Choroid plexus epithelial cell (primary cell): Measurements from ENCODE around the gene PACSIN2.
A peak's percentile ranks its signal among the peaks of the same experiment; 100 is the strongest.

Source experiments
- DNase-seq: peaks from one replicate; pipeline ENCODE4 v3.0.0-alpha.2; 2010; ENCODE audit warnings: low read depth
- H3K4me3 ChIP-seq: 2 replicates; pipeline ENCODE4 v1.5.1; 2011; ENCODE audit warnings: low read depth, mild to moderate bottlenecking, control low read depth, low read length, moderate library complexity
- CTCF ChIP-seq: conservative IDR thresholded peaks from 2 replicates; pipeline ENCODE4 v1.5.1; 2011; ENCODE audit warnings: low read depth, mild to moderate bottlenecking, control low read depth, inconsistent platforms, low read length, moderate library complexity

Gene PACSIN2

GRCh38 chr22:42990131-42990838, 24.7 kb downstream of the PACSIN2 start:
- peak; percentile 87 for DNase-seq
- no peak overlapping the region for H3K4me3 ChIP-seq
- peak; percentile 56 for TF ChIP-seq CTCF

- no peak for DNase-seq
- H3K4me3 ChIP-seq: no peak overlapping the region
- TF ChIP-seq CTCF: no peak
Observed at GRCh38 chr22:42986115-42986514, 28.8 kb downstream of the PACSIN2 start.

GRCh38 chr22:42985531-42985905, 29.4 kb downstream of the PACSIN2 start:
- peak; percentile 39 for DNase-seq
- TF ChIP-seq CTCF: no peak
- H3K4me3 ChIP-seq: no peak overlapping the region

- DNase-seq: no peak
- no peak overlapping the region for H3K4me3 ChIP-seq
Observed at GRCh38 chr22:42984814-42985530, 30.0 kb downstream of the PACSIN2 start.

GRCh38 chr22:42984397-42984796, 30.6 kb downstream of the PACSIN2 start:
- no peak for DNase-seq
- no peak overlapping the region for H3K4me3 ChIP-seq
- no peak for TF ChIP-seq CTCF

More at GRCh38 chr22:42984814-42985530, 30.0 kb downstream of the PACSIN2 start:
- no peak for TF ChIP-seq CTCF

DNA sequence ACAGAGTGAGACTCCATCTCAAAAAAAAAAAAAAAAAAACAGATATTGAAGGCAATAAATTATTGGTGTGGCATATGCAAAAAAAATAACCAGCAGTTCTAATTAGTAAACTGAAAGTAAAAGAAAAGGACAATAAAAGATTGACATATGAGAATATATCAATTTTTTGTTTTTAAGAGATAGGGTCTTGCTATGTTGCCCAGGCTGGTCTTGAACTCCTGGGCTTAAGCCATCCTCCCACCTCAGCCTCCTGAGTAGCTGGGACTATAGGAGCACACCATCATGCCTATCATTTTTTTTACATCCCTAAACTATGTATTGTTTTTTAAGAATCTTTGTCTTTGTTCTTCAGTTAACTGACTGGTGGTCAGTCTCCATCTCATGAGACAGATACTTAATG, 31.5 kb downstream of the PACSIN2 start:
- DNase-seq: no peak
- no peak for TF ChIP-seq CTCF

More for the DNA sequence above, 31.5 kb downstream of the PACSIN2 start:
- no peak overlapping the region for H3K4me3 ChIP-seq
